Neural cell (in vitro differentiated cells): ENCODE data around the gene ERBB3. TPM values are rescaled to one million over a fixed set of nuclear protein-coding genes. Genes with fewer than 3 reads are reported as not detected.

Experiments
- H2AFZ ChIP-seq: fragments of 200-600, 300-800 bp; sonication (generic), shearing (Covaris generic); 2 replicates; pipeline ENCODE4 v1.6.0; 2014; ENCODE audit warnings: low read depth, mild to moderate bottlenecking, antibody characterized with exemption, low read length, moderate library complexity
- H3F3A ChIP-seq: fragments of 200-600 bp; shearing (Covaris generic); 2 replicates; pipeline ENCODE4 v1.6.1; 2016; ENCODE audit warnings: mild to moderate bottlenecking, moderate library complexity, mixed read lengths, antibody characterized with exemption, low read length; ENCODE audit not compliant: insufficient read depth, poor library complexity, severe bottlenecking
- H3K27ac ChIP-seq: fragments of 200-600, 300-800 bp; sonication (generic), shearing (Covaris generic); 2 replicates; pipeline ENCODE4 v1.5.1; 2014; ENCODE audit warnings: mild to moderate bottlenecking, low read length, moderate library complexity
- H3K27me3 ChIP-seq: fragments of 300-800, 200-600 bp; sonication (generic), shearing (Covaris generic); 2 replicates; pipeline ENCODE4 v1.6.0; 2014; ENCODE audit warnings: mild to moderate bottlenecking, low read depth, low read length, moderate library complexity; ENCODE audit not compliant: insufficient read depth
- H3K36me3 ChIP-seq: fragments of 300-800, 200-600 bp; sonication (generic), shearing (Covaris generic); 2 replicates; pipeline ENCODE4 v1.5.1; 2014; ENCODE audit warnings: mild to moderate bottlenecking, antibody characterized with exemption, low read length, moderate library complexity; ENCODE audit not compliant: insufficient read depth
- H3K4me2 ChIP-seq: fragments of 300-800, 200-600 bp; sonication (generic), shearing (Covaris generic); 2 replicates; pipeline ENCODE4 v1.6.0; 2014; ENCODE audit warnings: mild to moderate bottlenecking, low read length
- H3K4me3 ChIP-seq: fragments of 300-800, 200-600 bp; sonication (generic), shearing (Covaris generic); 2 replicates; pipeline ENCODE4 v1.5.1; 2014; ENCODE audit warnings: mild to moderate bottlenecking, low read length, moderate library complexity
- H3K79me2 ChIP-seq: fragments of 200-600 bp; shearing (Covaris generic); replicated peaks from 2 replicates; pipeline ENCODE4 v1.6.0; 2014; ENCODE audit warnings: mild to moderate bottlenecking, low read length, moderate library complexity; ENCODE audit not compliant: insufficient read depth
- H3K9ac ChIP-seq: fragments of 300-800, 200-600 bp; sonication (generic), shearing (Covaris generic); 2 replicates; pipeline ENCODE4 v1.6.1; 2016; ENCODE audit warnings: mild to moderate bottlenecking, low read length, mixed read lengths
- H3K9me2 ChIP-seq: fragments of 200-600 bp; shearing (Covaris generic); 2 replicates; pipeline ENCODE4 v1.6.1; 2016; ENCODE audit warnings: mild to moderate bottlenecking, low read length, mixed read lengths; ENCODE audit not compliant: insufficient read depth
- H3K9me3 ChIP-seq: fragments of 200-600, 300-800 bp; sonication (generic), shearing (Covaris generic); 2 replicates; pipeline ENCODE4 v1.6.1; 2016; ENCODE audit warnings: mild to moderate bottlenecking, mixed run types, low read length, moderate library complexity, mixed read lengths
- H4K20me1 ChIP-seq: fragments of 200-600 bp; shearing (Covaris generic); 2 replicates; pipeline ENCODE4 v1.6.1; 2016; ENCODE audit warnings: mild to moderate bottlenecking, mixed run types; ENCODE audit not compliant: insufficient read depth
- CTCF ChIP-seq: fragments of 450-650 bp; IDR thresholded peaks from 2 replicates; pipeline ENCODE4 v1.5.1; 2014; ENCODE audit warnings: antibody characterized with exemption, mild to moderate bottlenecking, moderate library complexity; ENCODE audit not compliant: poor library complexity, severe bottlenecking
- EP300 ChIP-seq: fragments of 450-650 bp; conservative IDR thresholded peaks from 2 replicates; pipeline ENCODE4 v1.6.1; 2014; ENCODE audit warnings: antibody characterized with exemption, mild to moderate bottlenecking, moderate library complexity; ENCODE audit not compliant: poor library complexity, severe bottlenecking
- EZH2 ChIP-seq: fragments of 200-600, 300-800 bp; shearing (Covaris generic), sonication (generic); IDR thresholded peaks from 2 replicates; pipeline ENCODE4 v1.6.1; 2014; ENCODE audit warnings: antibody characterized with exemption, low read length, borderline replicate concordance, mild to moderate bottlenecking; ENCODE audit not compliant: insufficient read depth, poor library complexity, severe bottlenecking
- MXI1 ChIP-seq: fragments of 450-650 bp; conservative IDR thresholded peaks from 2 replicates; pipeline ENCODE4 v1.6.1; 2014; ENCODE audit warnings: antibody characterized with exemption, mild to moderate bottlenecking; ENCODE audit not compliant: poor library complexity, severe bottlenecking
- POLR2AphosphoS5 ChIP-seq: IDR thresholded peaks from 2 replicates; pipeline ENCODE4 v1.6.1; 2012
- RAD21 ChIP-seq: fragments of 450-650 bp; conservative IDR thresholded peaks from 2 replicates; pipeline ENCODE4 v1.6.1; 2014; ENCODE audit warnings: antibody characterized with exemption, mild to moderate bottlenecking, moderate library complexity
- REST ChIP-seq: IDR thresholded peaks from 2 replicates; pipeline ENCODE4 v1.6.1; 2012; ENCODE audit warnings: borderline replicate concordance
- SMC3 ChIP-seq: fragments of 450-650 bp; conservative IDR thresholded peaks from 2 replicates; pipeline ENCODE4 v1.6.1; 2014; ENCODE audit warnings: antibody characterized with exemption, mild to moderate bottlenecking, moderate library complexity; ENCODE audit not compliant: poor library complexity
- TAF1 ChIP-seq: IDR thresholded peaks from 2 replicates; pipeline ENCODE4 v1.6.1; 2012; ENCODE audit warnings: low read depth
- polyA plus RNA-seq: library from polyadenylated mRNA; depleted of rRNA; stranded (reverse); fragments of >200 nt; gene quantifications from 2 replicates; pipeline ENCODE4 v1.2.3, GENCODE V29; 2014

ERBB3 gene
- polyA plus RNA-seq, 1 donor from 2014 or later, result 0.58 TPM

DNA sequence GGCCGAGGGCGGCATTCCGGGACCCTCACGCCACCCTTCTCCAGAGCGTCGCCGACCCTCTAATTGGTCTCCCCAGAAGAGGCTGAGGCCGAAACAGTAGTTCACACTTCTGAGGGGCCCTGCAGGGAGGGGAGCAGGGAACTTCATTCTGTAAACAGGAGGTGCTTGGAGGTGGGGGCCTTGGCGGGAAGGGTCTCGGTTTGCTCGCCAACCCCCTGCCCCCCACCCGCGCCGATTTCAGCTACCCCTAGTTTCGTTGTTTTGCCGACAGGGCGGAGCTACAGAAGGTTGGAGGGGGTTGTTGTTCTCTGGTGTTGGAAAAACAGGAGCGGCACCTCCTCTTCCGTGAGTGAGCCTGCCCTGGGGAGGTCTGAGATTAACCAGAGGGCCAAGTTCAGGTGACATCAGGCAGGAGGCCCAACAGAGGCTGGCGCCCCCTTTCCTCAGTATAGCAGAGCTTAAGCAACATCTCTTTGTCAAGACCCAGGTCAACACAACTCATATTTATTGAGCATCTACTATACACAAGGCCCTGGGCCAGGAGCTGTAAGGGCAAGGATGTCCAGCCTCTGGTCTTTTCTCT is 682 bp downstream of the ERBB3 start:
- Histone ChIP-seq H3K4me3 (peak overlapping the region; percentile 70), H3K4me2 (peak overlapping the region; percentile 80), H3K79me2 (no peaks in the 10 kb centered on the region), H3K27me3 (peaks cover 43% of the 10 kb centered on the region), H3K9me2 (no peaks in the 10 kb centered on the region), H2AFZ (no peak overlapping the region), H4K20me1 (no peaks in the 10 kb centered on the region), H3K27ac (no peak overlapping the region), H3K9ac (peak overlapping the region; percentile 47), H3F3A (no peaks in the 10 kb centered on the region), H3K9me3 (no peaks in the 10 kb centered on the region), H3K36me3 (no peaks in the 10 kb centered on the region)
- TF ChIP-seq REST (no peak), POLR2AphosphoS5 (no peak), EP300 (no peak), EZH2 (no peak), TAF1 (no peak), CTCF (no peak), MXI1 (no peak), SMC3 (no peak), RAD21 (no peak)

DNA sequence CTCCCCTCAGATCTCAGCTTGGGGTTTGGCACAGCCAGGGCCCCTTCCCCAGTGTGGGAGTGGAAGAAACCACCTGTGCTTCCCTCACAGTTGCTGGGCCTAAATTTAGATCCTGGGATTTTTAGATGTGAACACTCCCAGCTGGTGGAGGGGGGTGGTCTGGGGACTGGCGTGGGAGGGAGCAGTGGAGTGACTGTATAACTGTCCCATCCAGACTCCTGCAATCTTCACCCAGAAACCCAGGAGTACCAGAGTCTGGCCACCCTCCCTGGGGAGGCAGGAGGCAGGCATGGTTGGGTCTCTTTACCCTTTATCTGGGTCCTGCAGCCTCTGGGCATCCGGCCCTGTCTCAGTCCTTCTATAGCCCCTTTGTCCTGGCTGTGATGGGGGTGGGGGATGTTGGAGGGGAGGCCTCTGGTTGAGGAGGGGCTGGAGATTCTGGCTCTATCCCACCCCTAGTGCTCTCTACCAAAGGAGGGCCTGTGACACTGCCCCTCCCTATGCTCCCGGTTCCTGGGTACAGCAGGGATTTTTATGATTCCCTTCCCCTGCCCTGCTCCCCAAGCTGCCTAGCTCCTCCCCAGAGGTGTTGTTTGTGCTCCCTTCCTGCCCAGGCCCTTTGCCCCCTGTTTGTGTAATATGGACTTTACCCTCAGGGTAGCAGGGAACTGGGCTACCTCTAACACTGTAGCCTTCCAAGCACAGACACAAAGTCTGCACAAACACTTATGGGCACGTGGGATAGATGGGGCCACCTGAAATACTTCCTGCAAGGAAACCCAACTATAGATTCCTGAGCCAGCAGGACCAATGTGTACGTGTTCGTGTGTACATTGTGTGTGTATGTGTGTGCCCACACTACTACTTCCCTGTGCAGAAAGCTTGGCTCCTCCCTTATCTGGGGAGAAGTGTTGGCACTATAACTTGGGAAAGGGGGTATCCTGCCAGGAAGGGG is 1.7 kb downstream of the ERBB3 start:
- Histone ChIP-seq H3K9me2 (no peaks in the 10 kb centered on the region), H2AFZ (no peak overlapping the region), H3K79me2 (no peaks in the 10 kb centered on the region), H3K27ac (no peak overlapping the region), H3K4me2 (no peak overlapping the region), H3K27me3 (peaks cover 43% of the 10 kb centered on the region), H3K9me3 (no peaks in the 10 kb centered on the region), H3K36me3 (no peaks in the 10 kb centered on the region), H4K20me1 (no peaks in the 10 kb centered on the region), H3F3A (no peaks in the 10 kb centered on the region), H3K9ac (no peak overlapping the region), H3K4me3 (no peak overlapping the region)
- no peak for TF ChIP-seq POLR2AphosphoS5
- no peak for TF ChIP-seq SMC3
- no peak for TF ChIP-seq CTCF
- no peak for TF ChIP-seq MXI1
- no peak for TF ChIP-seq EZH2
- TF ChIP-seq TAF1, result no peak
